Measurements from ENCODE around the gene SLC46A2. TPM values are rescaled to one million over a fixed set of nuclear protein-coding genes. Genes with fewer than 3 reads are reported as not detected.

SLC46A2 gene
- total and polyA plus RNA-seq, 9 of the 15 experiments (the other 6 are each of a cell fraction or from before 2014, with no cell fraction given) = not detected

GRCh38 chr9:112867275-112867991 lies 23.2 kb downstream of the SLC46A2 start (continued):
- TF ChIP-seq TOE1 (IDR thresholded peaks at IDR 0.05; ENCODE audit: borderline replicate concordance) = peak; percentile 55; the same call in 1 of the 2 replicates
- TF ChIP-seq TOE1 (CRISPR knock-in tag; IDR thresholded peaks at IDR 0.05; ENCODE audit: borderline replicate concordance, low read depth) = no peak
- no peak for TF ChIP-seq ADNP (tag; IDR thresholded peaks at IDR 0.05)
- TF ChIP-seq ZNF184 (CRISPR knock-in tag; IDR thresholded peaks at IDR 0.05) = no peak
- TF ChIP-seq STAT5A (IDR thresholded peaks at IDR 0.05; ENCODE audit: borderline replicate concordance, low read length) = 0 out of 2 replicates have a peak, but pooled peaks have one; percentile 10
- no peak for TF ChIP-seq GATAD2B (IDR thresholded peaks at IDR 0.05; ENCODE audit: borderline replicate concordance)
- peak; percentile 56 for TF ChIP-seq C11orf30 (IDR thresholded peaks at IDR 0.05; ENCODE audit: low read depth)
- peak; percentile 77 for TF ChIP-seq EGR1 (conservative IDR thresholded peaks at IDR 0.05)
- peak in 1 of 2 experiments; percentile 64; a peak in 1 of 4 replicates for TF ChIP-seq KDM1A (IDR thresholded peaks at IDR 0.05)
- TF ChIP-seq SMARCA4 (IDR thresholded peaks at IDR 0.05) = peak; percentile 55
- TF ChIP-seq MIER1 (IDR thresholded peaks at IDR 0.05; ENCODE audit: low read depth) = no peak
- TF ChIP-seq, protein P1, sequence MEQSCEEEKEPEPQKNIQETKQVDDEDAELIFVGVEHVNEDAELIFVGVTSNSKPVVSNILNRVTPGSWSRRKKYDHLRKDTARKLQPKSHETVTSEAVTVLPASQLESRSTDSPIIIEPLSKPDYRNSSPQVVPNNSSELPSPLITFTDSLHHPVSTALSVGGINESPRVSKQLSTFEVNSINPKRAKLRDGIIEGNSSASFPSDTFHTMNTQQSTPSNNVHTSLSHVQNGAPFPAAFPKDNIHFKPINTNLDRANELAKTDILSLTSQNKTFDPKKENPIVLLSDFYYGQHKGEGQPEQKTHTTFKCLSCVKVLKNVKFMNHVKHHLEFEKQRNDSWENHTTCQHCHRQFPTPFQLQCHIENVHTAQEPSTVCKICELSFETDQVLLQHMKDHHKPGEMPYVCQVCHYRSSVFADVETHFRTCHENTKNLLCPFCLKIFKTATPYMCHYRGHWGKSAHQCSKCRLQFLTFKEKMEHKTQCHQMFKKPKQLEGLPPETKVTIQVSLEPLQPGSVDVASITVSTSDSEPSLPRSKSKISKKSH (CRISPR knock-in tag; IDR thresholded peaks at IDR 0.05) = no peak
- TF ChIP-seq HNRNPL (IDR thresholded peaks at IDR 0.05; ENCODE audit: low read depth, low read length) = no peak
- peak; percentile 45 for TF ChIP-seq FOSL1 (tag; conservative IDR thresholded peaks at IDR 0.05)
- TF ChIP-seq SMARCE1 (IDR thresholded peaks at IDR 0.05) = peak; percentile 65
- TF ChIP-seq GABPA (tag; conservative IDR thresholded peaks at IDR 0.05; ENCODE audit: low read depth) = no peak
- TF ChIP-seq KAT7 (CRISPR knock-in tag; IDR thresholded peaks at IDR 0.05; ENCODE audit: borderline replicate concordance) = no peak
- no peak for TF ChIP-seq TARDBP (IDR thresholded peaks at IDR 0.05)
- TF ChIP-seq DPF2 (IDR thresholded peaks at IDR 0.05) = peak; percentile 71
- TF ChIP-seq MYC (IDR thresholded peaks at IDR 0.05; ENCODE audit: low read depth, low read length) = no peak
- TF ChIP-seq MYC (CRISPR knock-in tag; IDR thresholded peaks at IDR 0.05; ENCODE audit: borderline replicate concordance, low read depth) = no peak
- TF ChIP-seq ZNF263 (CRISPR knock-in tag; IDR thresholded peaks at IDR 0.05; ENCODE audit: borderline replicate concordance) = peak; percentile 98
- TF ChIP-seq ZNF668 (CRISPR knock-in tag; IDR thresholded peaks at IDR 0.05) = no peak
- TF ChIP-seq MTA3 (IDR thresholded peaks at IDR 0.05; ENCODE audit: borderline replicate concordance) = no peak
- TF ChIP-seq, protein P2, sequence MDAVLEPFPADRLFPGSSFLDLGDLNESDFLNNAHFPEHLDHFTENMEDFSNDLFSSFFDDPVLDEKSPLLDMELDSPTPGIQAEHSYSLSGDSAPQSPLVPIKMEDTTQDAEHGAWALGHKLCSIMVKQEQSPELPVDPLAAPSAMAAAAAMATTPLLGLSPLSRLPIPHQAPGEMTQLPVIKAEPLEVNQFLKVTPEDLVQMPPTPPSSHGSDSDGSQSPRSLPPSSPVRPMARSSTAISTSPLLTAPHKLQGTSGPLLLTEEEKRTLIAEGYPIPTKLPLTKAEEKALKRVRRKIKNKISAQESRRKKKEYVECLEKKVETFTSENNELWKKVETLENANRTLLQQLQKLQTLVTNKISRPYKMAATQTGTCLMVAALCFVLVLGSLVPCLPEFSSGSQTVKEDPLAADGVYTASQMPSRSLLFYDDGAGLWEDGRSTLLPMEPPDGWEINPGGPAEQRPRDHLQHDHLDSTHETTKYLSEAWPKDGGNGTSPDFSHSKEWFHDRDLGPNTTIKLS (IDR thresholded peaks at IDR 0.05; ENCODE audit: borderline replicate concordance, low read depth) = peak; percentile 80; the same call in 1 of the 2 replicates
- TF ChIP-seq NEUROD1 (IDR thresholded peaks at IDR 0.05; ENCODE audit: borderline replicate concordance, low read depth, low read length, partially characterized antibody) = no peak
- 0 out of 2 replicates have a peak, but pooled peaks have one; percentile 36 for TF ChIP-seq JUN (IDR thresholded peaks at IDR 0.05; ENCODE audit: borderline replicate concordance, low read depth, low read length)
- no peak for TF ChIP-seq JUN (CRISPR knock-in tag; IDR thresholded peaks at IDR 0.05; ENCODE audit: borderline replicate concordance)
- TF ChIP-seq TRIM24 (IDR thresholded peaks at IDR 0.05) = 0 out of 4 replicates have a peak, but pooled peaks of 1 of the 2 experiments have one; percentile 35
- TF ChIP-seq ZNF316 (IDR thresholded peaks at IDR 0.05) = peak; percentile 66; the same call in 1 of the 2 replicates
- TF ChIP-seq KLF10 (CRISPR knock-in tag; IDR thresholded peaks at IDR 0.05) = no peak
